Liver (tissue), 9 donors: Measurements from ENCODE around the gene MED16. TPM values are rescaled to one million over a fixed set of nuclear protein-coding genes. Genes with fewer than 3 reads are reported as not detected.

ENCODE experiments used
- DNase-seq: peaks from one replicate; pipeline ENCODE4 v3.0.0-alpha.2; 2017; ENCODE audit warnings: low spot score
- H3K27ac ChIP-seq, 2 donors: one replicate each; pipeline ENCODE4 v1.7.0; 2013; ENCODE audit warnings: inconsistent platforms in 2 of 2, low read length in 2 of 2, control low read depth in 1 of 2, low read depth in 1 of 2, mild to moderate bottlenecking in 1 of 2
- H3K27me3 ChIP-seq, 4 donors: one replicate each; pipeline versions ENCODE4 v1.6.1 to v1.7.0; 2013; ENCODE audit warnings: low read length in 3 of 4, inconsistent platforms in 1 of 4, mild to moderate bottlenecking in 1 of 4, moderate library complexity in 1 of 4; ENCODE audit not compliant: control insufficient read depth in 4 of 4, insufficient read depth in 4 of 4
- H3K36me3 ChIP-seq, 4 donors: one replicate each; pipeline versions ENCODE4 v1.6.1 to v1.7.0; 2013; ENCODE audit warnings: low read length in 3 of 4, mild to moderate bottlenecking in 3 of 4, low read depth in 1 of 4, moderate library complexity in 1 of 4; ENCODE audit not compliant: control insufficient read depth in 4 of 4, insufficient read depth in 3 of 4
- H3K4me1 ChIP-seq, 4 donors: one replicate each; pipeline versions ENCODE4 v1.6.1 to v1.7.0; 2013; ENCODE audit warnings: low read length in 3 of 4, mild to moderate bottlenecking in 3 of 4, moderate library complexity in 1 of 4; ENCODE audit not compliant: control insufficient read depth in 4 of 4, insufficient read depth in 4 of 4
- H3K4me3 ChIP-seq, 3 donors: one replicate each; pipeline versions ENCODE4 v1.6.1 to v1.7.0; 2013; ENCODE audit warnings: low read length in 3 of 3, control low read depth in 1 of 3, low read depth in 1 of 3, mild to moderate bottlenecking in 1 of 3
- H3K9ac ChIP-seq, 2 donors: one replicate each; pipeline ENCODE4 v1.7.0; 2013; ENCODE audit warnings: low read length in 2 of 2, mild to moderate bottlenecking in 2 of 2, moderate library complexity in 2 of 2, control low read depth in 1 of 2, low read depth in 1 of 2
- H3K9me3 ChIP-seq, 4 donors: one replicate each; pipeline versions ENCODE4 v1.6.1 to v1.7.0; 2013; ENCODE audit warnings: low read length in 3 of 4; ENCODE audit not compliant: control insufficient read depth in 4 of 4
- ATF3 ChIP-seq: IDR thresholded peaks from 2 replicates; pipeline ENCODE4 v1.6.1; 2016; ENCODE audit warnings: antibody characterized with exemption
- CTCF ChIP-seq: fragments of 150-350 bp; IDR thresholded peaks from 2 replicates; pipeline ENCODE4 v1.5.1; 2017; ENCODE audit warnings: improper control_type of control experiment, low read depth, low read length; ENCODE audit not compliant: missing input control
- EGR1 ChIP-seq, 2 donors: IDR thresholded peaks; 2 replicates each; pipeline ENCODE4 v1.6.1; 2016 to 2018; ENCODE audit warnings: antibody characterized with exemption in 2 of 2, low read depth in 2 of 2
- FOXA1 ChIP-seq: IDR thresholded peaks from 2 replicates; pipeline ENCODE4 v1.6.1; 2016; ENCODE audit warnings: antibody characterized with exemption
- FOXA2 ChIP-seq: IDR thresholded peaks from 2 replicates; pipeline ENCODE4 v1.6.1; 2016; ENCODE audit warnings: antibody characterized with exemption
- GABPA ChIP-seq, 2 donors: IDR thresholded peaks in 1 of 2; conservative IDR thresholded peaks in 1 of 2; 2 replicates each; pipeline ENCODE4 v1.6.1; 2016; ENCODE audit warnings: antibody characterized with exemption in 2 of 2, mild to moderate bottlenecking in 1 of 2, moderate library complexity in 1 of 2
- HNF4A ChIP-seq, 2 donors: conservative IDR thresholded peaks; 2 replicates each; pipeline ENCODE4 v1.6.1; 2016; ENCODE audit warnings: antibody characterized with exemption in 2 of 2, mild to moderate bottlenecking in 2 of 2
- HNF4G ChIP-seq: IDR thresholded peaks from 2 replicates; pipeline ENCODE4 v1.6.1; 2016; ENCODE audit warnings: antibody characterized with exemption
- JUND ChIP-seq, 2 donors: IDR thresholded peaks; 2 replicates each; pipeline ENCODE4 v1.6.1; 2016; ENCODE audit warnings: antibody characterized with exemption in 2 of 2
- MAX ChIP-seq: IDR thresholded peaks from 2 replicates; pipeline ENCODE4 v1.6.1; 2016; ENCODE audit warnings: antibody characterized with exemption
- NR2F2 ChIP-seq: IDR thresholded peaks from 2 replicates; pipeline ENCODE4 v1.6.1; 2016; ENCODE audit warnings: antibody characterized with exemption
- RAD21 ChIP-seq, 2 donors: IDR thresholded peaks; 2 replicates each; pipeline ENCODE4 v1.6.1; 2016; ENCODE audit warnings: antibody characterized with exemption in 2 of 2, mild to moderate bottlenecking in 2 of 2
- REST ChIP-seq: IDR thresholded peaks from 2 replicates; pipeline ENCODE4 v1.6.1; 2016; ENCODE audit warnings: antibody characterized with exemption, mild to moderate bottlenecking
- RXRA ChIP-seq, 2 donors: IDR thresholded peaks; 2 replicates each; pipeline ENCODE4 v1.6.1; 2017 to 2018; ENCODE audit warnings: antibody characterized with exemption in 2 of 2, mild to moderate bottlenecking in 1 of 2
- SP1 ChIP-seq: IDR thresholded peaks from 2 replicates; pipeline ENCODE4 v1.6.1; 2018; ENCODE audit warnings: antibody characterized with exemption, mild to moderate bottlenecking
- TAF1 ChIP-seq: conservative IDR thresholded peaks from 2 replicates; pipeline ENCODE4 v1.6.1; 2016; ENCODE audit warnings: antibody characterized with exemption, mild to moderate bottlenecking
- YY1 ChIP-seq: IDR thresholded peaks from 2 replicates; pipeline ENCODE4 v1.6.1; 2016; ENCODE audit warnings: antibody characterized with exemption, mild to moderate bottlenecking
- ZBTB33 ChIP-seq: IDR thresholded peaks from 2 replicates; pipeline ENCODE4 v1.6.1; 2016; ENCODE audit warnings: antibody characterized with exemption
- WGBS: extraction: QIAGEN DNeasy Blood & Tissue Kit; methylation state at CpG from one replicate; pipeline ENCODE4 v1.1.7; 2013; 5-methylcytosine and 5-hydroxymethylcytosine counted together
- polyA plus RNA-seq, 2 donors: library from polyadenylated mRNA; stranded (reverse) in 1 of 2; unstranded in 1 of 2; fragments of 200-250 nt in 1 of 2; fragments of >200 nt in 1 of 2; fragmentation: Nextera tagmentation in 1 of 2; extraction: Ambion mirVana in 1 of 2; gene quantifications; one replicate each; pipeline versions ENCODE4 v1.2.1 to v1.2.3, GENCODE V29; 2013 to 2015
- total RNA-seq, 2 donors: library from RNA; depleted of rRNA; stranded (reverse); fragments of >200 nt; gene quantifications; one replicate each; pipeline ENCODE4 v1.2.3, GENCODE V29; 2014
- donor health status: healthy.
- donor health status: healthy.
- donor health status: healthy.
- donor health status: healthy.
- donor health status: healthy.

The MED16 gene
- total and polyA plus RNA-seq, 4 donors = 30.6 to 50.5 (median 41.0) TPM

GRCh38 chr19:906480-906879 lies 13.5 kb upstream of the MED16 start:
- Histone ChIP-seq H3K9ac (no peak overlapping the region), H3K4me3 (no peak overlapping the region), H3K27me3 (no peaks in the 10 kb centered on the region), H3K9me3 (no peaks in the 10 kb centered on the region), H3K36me3 (peaks cover 0 to 5% (median 0%) of the 10 kb centered on the region in 4 donors), H3K4me1 (peaks cover 9 to 14% (median 10%) of the 10 kb centered on the region in 4 donors), H3K27ac (no peak overlapping the region)
- TF ChIP-seq GABPA (IDR thresholded peaks at IDR 0.05 in 1 of 2, conservative IDR thresholded peaks at IDR 0.05 in 1 of 2) (no peak), ZBTB33 (no peak)
- 96% methylated on average over 7 of the region's 7 CpGs for WGBS
- no peak for DNase-seq

- peaks cover 0 to 10% (median 1%) of the 10 kb centered on the region in 4 donors for H3K36me3 ChIP-seq
Observed at GRCh38 chr19:904545-904944, 11.6 kb upstream of the MED16 start.

More at GRCh38 chr19:904545-904944, 11.6 kb upstream of the MED16 start:
- TF ChIP-seq RXRA (IDR thresholded peaks at IDR 0.05) = no peak
- no peak for TF ChIP-seq ATF3
- TF ChIP-seq SP1 = no peak
- TF ChIP-seq NR2F2 = no peak
- no peak for TF ChIP-seq REST
- no peak for TF ChIP-seq TAF1
- TF ChIP-seq EGR1 (IDR thresholded peaks at IDR 0.05; ENCODE audit: low read depth in 2 of 2) = no peak
- no peak for TF ChIP-seq HNF4A (conservative IDR thresholded peaks at IDR 0.05)
- TF ChIP-seq RAD21 (IDR thresholded peaks at IDR 0.05) = no peak
- no peak for TF ChIP-seq CTCF
- TF ChIP-seq FOXA1 = no peak
- TF ChIP-seq HNF4G = no peak
- no peak for TF ChIP-seq FOXA2
- no peak for TF ChIP-seq MAX
- TF ChIP-seq ZBTB33 = no peak
- TF ChIP-seq JUND (IDR thresholded peaks at IDR 0.05) = no peak
- TF ChIP-seq YY1 = no peak
- no peak for TF ChIP-seq GABPA (IDR thresholded peaks at IDR 0.05 in 1 of 2, conservative IDR thresholded peaks at IDR 0.05 in 1 of 2)
- Histone ChIP-seq H3K9ac (no peak overlapping the region), H3K4me3 (no peak overlapping the region), H3K27me3 (no peaks in the 10 kb centered on the region), H3K9me3 (no peaks in the 10 kb centered on the region), H3K27ac (no peak overlapping the region), H3K4me1 (peaks cover 7 to 14% (median 9%) of the 10 kb centered on the region in 4 donors)
- no peak for DNase-seq
- WGBS = 95% methylated on average over 8 of the region's 8 CpGs
